Cardiac septum (tissue), 1 donor: ENCODE results near the gene THAP11. TPM values are rescaled to one million over a fixed set of nuclear protein-coding genes. Genes with fewer than 3 reads are reported as not detected.

Experiments used
- DNase-seq: peaks from one replicate; pipeline ENCODE4 v3.0.0-alpha.2; 2020; ENCODE audit warnings: low spot score
- intact Hi-C: fragments of 100-400 bp; cut with DNase I; formaldehyde crosslinking; loops from one replicate; pipeline ENCODE4 v1.14.0; 2022
- long read RNA-seq: library from polyadenylated mRNA; unstranded; transcript quantifications from one replicate; pipeline ENCODE4 v2.0.0, GENCODE V29; 2021
- total RNA-seq: library from RNA; stranded (reverse); fragmentation: NEBNext Ultra II Directional; extraction: Animal tissue kit (Norgen Biotek cat#: 25700); gene quantifications from one replicate; pipeline ENCODE4 v1.2.1, GENCODE V29; 2021
- donor health status: DM: no; HTN: no; CAD: no.

The THAP11 gene
- total RNA-seq, result 23.0 TPM
- long read RNA-seq, transcript THAP11-201 (1 exons, 2,114 nt), result major isoform, 117 of 117 reads
- long read RNA-seq, partial matches to known transcripts, result 0 of 117 reads
- long read RNA-seq, other reads (novel, unspliced or antisense), result 0 of 117 reads

DNA sequence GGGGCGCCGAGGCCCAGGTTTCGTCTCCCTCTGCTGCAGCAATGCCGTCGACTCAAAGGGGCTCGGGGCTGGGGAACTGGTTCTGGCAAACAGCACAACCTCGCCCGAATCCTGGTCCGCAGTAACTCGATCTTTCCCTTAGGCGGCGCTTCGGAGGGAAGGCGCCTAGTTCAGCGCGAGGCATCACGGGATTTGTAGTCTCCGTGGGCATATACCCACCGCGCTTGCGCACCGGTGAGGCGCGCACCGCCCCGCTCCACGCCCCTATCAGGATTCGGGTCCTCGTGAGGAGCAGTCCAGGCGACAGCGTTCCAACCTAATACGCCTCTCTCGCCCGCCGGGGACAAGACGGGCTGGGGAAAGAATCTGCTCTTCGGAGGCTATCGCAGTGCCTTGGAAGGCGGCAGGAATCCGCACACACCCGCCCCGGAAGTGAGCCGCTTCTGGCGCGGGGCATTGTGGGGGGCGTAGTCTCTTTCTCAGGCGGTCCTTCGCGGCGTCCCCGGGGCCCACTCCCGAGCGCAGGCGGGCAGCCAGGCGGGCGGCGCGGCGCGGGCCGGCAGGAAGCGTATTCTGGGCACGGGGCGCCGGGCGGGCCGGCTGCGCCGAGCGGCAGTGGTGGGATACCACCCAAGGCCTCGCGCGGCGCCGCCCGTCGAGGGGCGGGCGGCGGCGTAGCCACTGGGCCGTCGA lies at the start of gene THAP11:
TSS of gene THAP11 (plus strand) at position 505 of the 693 bp plus-strand sequence. CDS start 235 bp downstream, outside the sequence.
- peak; percentile 97 for DNase-seq
- intact Hi-C loops, result loop anchor here (2.0 kb wide), 1 partner anchor 31 kb away; the partner anchor contains the start of gene EDC4

DNA sequence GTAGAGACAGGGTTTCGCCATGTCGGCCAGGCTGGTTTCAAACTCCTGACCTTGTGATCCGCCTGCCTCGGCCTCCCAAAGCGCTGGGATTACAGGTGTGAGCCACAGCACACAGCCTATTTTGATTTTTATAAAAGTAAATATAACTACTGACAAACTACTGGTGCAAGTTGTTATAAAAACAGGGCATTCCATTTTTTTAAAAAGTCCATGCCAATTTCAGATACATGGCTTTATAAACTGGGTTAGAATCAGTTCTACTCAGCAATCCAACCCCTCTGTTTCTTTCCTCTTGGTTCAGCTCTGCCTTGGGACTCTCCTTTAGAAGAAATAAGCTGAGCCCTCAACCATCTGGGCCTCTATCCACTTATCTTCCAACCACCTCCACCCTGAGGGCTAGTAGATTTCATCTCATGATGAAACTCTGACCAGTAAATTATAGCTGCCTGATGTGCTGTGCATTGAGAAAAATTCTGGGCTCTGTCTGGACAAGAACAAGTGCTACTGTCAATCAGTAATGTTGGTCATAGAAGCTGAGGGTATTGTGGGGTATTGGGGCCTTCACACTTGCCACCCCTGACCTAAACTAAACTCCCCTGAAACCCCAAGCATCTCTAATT lies 45.9 kb upstream of the THAP11 start:
- DNase-seq, result no peak
- intact Hi-C loops, result no loop called here

DNA sequence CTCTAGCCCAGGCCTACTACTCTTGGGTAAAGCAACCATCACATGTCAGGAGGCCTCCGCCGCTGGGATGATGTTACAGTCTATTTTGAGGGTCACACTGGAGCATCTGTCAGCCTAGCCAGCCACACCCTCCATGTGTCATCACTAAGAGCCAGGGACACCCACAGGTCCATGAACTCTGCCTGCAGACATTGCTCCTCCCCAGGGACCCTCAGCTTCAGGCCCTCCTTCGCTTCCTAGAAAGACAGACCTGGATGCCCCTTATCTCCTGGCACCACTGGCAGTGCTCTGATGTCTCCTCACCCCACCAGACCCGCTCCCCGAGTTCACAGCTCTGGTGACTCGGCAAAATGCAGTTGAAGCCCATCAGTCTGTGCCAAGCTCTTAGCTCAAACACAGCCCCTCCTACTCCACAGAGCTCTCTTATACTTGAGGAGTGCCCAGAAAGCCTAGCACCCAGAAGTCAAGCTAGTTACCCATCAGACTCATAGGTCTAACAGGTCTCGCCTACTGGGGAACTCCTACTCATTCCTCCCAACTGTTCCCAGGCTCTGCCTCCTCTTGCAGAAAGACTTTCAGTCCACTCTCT lies 41.7 kb upstream of the THAP11 start:
- peak; percentile 81 for DNase-seq
- intact Hi-C loops, result no loop called here

DNA sequence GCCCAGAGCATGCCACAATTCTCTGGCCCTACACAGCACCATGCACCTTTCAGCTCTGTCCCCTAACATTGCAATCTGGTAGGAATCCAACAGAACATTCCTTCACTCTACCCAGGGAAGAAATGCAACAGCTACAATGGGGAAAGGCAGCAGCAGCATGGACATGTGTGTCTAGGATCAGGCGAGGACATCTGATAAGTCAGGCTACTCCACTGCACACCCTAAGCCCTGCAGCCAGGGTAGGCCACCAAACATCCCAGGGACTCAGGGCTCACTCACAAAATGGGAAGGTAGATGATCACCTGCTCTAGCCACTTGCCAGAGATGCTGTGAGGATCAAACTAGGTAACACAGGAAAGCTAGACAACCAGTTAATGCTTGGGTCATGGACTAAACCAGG lies 40.9 kb upstream of the THAP11 start:
- intact Hi-C loops, result no loop called here

DNA sequence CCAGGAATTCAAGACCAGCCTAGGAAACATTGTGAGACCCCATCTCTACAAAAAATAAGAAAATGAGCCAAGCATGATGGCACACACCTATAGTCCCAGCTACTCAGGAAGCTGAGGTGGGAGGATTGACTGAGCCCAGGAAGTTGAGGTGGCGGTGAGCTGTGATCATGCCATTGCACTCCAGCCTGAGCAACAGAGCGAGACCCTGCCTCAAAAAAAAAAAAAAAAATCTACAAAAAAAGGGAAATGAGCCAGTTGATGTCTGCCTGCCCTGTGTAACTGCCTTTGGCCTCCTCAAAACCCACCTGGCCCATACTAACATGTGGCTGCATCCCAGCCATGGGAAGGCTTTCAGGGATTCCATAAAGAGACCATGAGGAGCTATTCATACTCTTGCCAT lies 40.2 kb upstream of the THAP11 start:
- no peak for DNase-seq
- intact Hi-C loops, result no loop called here

More for the DNA sequence above, 40.9 kb upstream of the THAP11 start:
- no peak for DNase-seq

DNA sequence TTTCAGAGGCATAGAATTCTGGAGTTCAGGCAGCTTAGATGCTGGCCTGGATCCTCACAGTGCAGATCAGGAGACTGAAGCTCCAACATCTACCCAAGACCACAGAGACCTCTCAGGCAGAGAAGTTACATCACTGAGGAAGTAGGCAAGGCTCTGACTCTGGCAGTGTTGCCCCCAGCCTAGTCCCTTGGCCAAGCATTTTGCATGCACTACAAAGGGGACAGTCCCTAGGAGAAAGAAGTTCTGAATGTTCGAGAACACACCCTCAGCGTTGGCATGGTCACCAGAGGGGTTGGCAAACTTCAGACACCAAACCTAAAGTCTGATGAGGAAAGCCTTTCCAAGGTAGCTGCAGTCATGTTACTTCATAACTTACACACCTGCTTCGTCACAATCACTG lies 38.2 kb upstream of the THAP11 start:
- intact Hi-C loops, result no loop called here
- no peak for DNase-seq

DNA sequence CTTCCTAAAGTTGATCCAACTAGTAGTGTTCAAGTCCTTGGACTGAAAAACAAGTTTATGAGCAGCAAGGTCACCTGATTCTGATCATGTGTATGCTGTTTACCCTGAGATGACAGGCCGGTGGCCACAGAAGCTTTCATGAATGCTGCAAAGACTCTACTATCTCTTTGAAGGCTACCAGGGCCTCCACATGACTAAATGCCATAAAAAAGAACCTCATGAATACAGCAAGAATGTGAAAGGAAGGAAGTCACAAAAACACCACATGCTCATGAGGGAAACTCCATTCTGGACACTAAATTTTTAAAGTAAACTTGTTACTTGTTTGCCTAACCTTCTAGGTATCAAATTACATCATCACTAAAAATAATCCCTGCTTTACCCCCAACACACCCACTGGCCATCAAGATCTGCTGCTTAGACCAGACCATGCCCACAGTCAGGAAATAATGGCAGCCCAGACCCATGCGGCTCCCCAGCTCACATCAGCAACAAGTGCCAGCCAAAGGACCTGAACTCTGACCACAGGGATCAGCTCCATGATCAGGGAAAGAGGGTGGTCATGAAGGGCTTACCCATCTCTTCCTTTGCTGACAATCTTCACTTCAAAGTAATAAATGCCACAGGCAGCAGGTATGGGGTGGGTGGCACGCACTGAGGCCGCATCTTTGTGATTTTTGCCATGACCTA lies 37.1 kb upstream of the THAP11 start:
- DNase-seq, result no peak
- intact Hi-C loops, result loop anchor here (5.0 kb wide), 2 partner anchors 83 to 133 kb away; no protein-coding TSS in a partner anchor

DNA sequence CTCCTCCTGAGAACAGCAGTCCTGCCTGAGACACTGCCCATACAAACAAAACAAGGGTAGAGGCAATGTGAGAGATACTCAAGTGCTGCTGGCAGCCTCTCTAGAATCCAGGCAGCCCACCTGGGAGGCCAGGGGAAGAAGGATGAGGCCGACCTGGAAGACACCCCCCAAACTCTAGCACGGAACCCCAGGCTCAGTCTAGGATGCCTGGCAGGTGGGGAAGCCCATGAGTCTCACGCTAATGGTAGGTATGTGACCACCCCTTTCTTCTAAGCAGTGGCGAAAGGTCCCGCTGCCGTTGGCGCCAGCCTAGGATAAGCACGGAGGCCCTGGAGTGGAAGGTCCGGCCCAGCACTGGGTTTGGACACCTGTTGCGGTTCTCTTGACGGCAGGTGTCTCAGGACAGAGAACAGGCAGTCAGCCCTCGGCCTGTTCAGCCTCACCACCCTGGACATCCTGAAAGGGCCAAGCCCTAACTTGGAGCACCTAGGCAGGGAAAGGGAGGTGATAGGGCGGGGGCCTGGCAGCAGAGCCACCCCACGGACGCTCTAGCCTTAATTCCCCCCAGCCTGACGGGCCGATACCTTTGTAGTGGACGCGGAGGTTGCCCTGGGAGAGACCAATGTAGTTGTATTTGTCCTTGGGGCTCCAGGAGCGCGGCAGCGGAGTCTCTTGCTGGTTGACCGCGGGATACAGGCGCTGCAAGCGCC lies 36.2 kb upstream of the THAP11 start:
- intact Hi-C loops, result loop anchor here (5.0 kb wide), 2 partner anchors 84 to 134 kb away; no protein-coding TSS in a partner anchor
- no peak for DNase-seq

DNA sequence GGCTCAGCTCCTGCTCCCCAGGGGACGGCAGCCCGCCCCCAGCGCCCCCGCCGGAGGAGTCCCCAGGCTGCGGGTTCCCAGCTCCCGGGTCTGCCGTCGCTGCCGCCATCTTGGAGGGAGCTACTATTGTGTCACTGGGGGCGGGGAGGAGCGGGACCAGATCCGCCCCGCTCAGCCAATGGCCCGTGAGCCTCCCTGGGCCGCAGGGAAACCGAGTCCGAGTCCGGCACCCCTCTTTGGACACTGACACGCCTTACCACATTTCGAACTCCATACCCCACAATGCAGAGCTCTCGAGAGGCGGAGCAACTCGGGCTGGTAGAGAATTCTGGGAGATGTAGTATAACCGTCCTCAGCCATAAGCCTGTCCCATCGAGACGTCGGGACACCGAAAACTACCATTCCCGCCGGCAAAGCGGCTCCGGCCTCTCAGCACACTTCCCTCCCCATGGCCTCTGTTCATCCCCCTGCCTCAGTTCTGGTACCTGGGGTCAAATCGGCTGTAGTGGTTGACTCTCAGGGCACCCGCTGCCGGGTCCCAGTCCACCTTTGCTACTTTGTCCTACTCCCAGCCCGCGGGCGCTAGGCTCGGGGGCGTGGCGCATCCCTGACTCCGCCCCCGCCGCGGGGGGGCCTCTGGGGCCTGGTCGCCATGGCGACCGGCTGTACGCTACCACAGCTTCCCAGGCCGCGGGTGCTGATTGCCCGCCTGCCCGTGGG lies 35.5 kb upstream of the THAP11 start, which contains the start of the genes RANBP10 and TSNAXIP1:
TSS of gene RANBP10 (minus strand) at position 133 of the 720 bp plus-strand sequence. CDS start at position 109, 24 bp downstream.
TSS of gene TSNAXIP1 (plus strand) at position 462 of the 720 bp plus-strand sequence. CDS start 261 bp downstream, outside the sequence.
- intact Hi-C loops, result loop anchor here (5.0 kb wide), 2 partner anchors 84 to 134 kb away; no protein-coding TSS in a partner anchor
- DNase-seq, result peak; percentile 98

DNA sequence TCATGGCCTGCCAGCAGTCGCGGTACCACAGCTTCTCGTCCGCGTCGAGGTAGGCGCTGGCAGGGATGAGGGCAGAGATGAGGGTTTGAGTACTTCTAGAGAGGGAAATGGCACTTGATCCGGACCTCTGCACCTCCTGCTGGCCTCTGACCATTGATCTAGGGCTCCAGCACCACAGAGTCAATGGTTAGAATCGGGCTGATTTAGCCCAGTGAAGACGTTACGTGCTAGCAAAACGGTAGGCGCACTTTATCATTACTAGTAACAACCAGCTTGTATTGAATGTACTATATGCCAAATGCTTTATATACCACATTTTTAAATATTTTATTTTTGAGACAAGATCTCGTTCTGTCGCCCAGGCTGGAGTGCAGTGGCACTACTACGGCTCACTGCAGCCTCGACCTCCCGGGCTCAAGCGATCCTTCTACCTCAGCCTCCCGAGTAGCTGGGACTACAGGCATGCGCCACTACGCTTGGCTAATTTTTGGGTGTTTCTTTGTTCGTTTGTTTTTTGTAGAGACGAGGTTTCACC lies 34.9 kb upstream of the THAP11 start:
- no peak for DNase-seq
- intact Hi-C loops, result loop anchor here (5.0 kb wide), 2 partner anchors 85 to 135 kb away; no protein-coding TSS in a partner anchor

DNA sequence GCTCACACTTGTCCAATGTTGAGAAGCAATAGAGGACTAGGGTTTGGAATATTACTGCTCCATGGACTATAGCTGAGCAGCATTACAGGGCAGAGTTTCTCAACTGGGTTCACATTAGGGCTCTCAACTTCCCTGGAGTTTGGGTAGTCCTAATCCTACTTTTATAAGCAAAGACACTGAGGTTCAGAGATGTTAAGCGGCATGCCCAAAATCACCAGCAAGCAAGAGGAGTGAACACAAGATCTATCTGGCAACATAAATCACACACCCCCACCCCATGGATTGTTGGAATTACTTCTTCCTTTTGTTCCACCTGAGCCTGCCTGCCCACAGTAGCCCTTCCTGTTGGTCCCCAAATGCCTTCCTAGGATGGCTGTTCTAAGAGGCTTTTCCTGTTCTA lies 30.2 kb upstream of the THAP11 start:
- DNase-seq, result no peak
- intact Hi-C loops, result no loop called here

DNA sequence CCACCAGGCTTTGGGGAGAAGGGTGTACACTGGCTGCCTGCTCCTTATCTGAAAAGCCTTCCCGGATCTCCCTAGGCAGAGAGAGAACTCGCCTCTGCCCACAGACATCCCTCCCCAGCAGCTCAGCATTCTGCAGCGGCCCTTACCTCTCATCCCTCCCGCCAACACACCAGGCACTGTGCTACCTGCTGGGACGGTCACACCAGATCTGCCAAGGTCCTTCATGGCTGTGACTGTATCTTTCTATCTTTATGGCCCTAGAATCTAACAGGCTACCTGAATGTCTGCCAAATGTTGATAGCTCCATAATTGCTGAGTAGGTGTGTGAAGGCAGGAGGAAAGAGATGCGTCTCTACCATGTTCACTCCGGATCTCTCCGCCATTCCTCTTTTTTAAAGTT lies 27.6 kb upstream of the THAP11 start:
- no peak for DNase-seq
- intact Hi-C loops, result no loop called here

DNA sequence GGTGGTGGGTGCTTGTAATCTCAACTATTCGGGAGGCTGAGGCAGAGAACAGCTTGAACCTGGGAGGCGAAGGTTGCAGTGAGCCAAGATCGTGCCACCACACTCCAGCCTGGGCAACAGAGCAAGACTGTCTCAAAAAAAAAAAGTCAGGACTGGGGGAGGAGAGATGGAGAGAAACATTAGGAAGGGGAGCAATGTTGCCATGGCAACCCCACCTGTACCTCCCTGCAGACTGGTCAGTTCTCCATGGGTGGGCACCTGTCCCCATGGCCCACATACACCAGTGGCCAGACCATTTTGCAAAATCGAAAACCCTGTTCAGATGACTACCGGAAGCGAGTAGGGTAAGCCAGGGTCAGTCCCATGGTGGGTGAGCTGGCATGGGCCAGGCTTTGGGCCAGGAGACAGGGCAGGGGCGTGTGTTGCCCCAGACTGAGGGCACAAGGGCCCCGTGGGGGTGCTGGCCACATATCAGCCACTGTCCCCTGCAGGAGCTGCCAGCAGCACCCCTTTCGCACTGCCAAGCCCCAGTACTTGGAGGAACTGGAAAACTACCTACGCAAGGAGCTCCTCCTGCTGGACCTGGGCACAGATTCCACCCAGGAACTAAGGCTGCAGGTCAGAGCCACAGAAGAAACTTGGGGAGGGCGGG lies 21.4 kb upstream of the THAP11 start:
- DNase-seq, result no peak
- intact Hi-C loops, result no loop called here

DNA sequence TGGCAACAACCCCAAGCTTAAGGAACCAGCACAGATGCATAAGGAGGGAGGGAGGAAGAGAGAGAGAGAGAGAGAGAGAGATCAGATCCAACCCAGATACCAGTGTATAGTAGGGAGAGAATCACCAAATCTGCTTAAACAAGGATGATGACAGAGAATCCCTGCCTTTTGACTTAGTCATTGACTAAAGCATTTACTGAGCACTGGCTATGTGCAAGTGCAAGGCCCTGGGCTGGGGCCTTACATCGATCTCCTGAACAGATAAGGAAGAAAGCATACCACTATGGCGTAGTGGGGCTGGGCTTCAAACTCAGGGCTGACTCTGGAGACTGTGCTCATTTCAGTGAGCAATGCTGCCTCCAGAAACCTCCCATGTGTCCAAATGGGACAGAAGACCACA lies 19.6 kb upstream of the THAP11 start:
- DNase-seq, result no peak
- intact Hi-C loops, result no loop called here

DNA sequence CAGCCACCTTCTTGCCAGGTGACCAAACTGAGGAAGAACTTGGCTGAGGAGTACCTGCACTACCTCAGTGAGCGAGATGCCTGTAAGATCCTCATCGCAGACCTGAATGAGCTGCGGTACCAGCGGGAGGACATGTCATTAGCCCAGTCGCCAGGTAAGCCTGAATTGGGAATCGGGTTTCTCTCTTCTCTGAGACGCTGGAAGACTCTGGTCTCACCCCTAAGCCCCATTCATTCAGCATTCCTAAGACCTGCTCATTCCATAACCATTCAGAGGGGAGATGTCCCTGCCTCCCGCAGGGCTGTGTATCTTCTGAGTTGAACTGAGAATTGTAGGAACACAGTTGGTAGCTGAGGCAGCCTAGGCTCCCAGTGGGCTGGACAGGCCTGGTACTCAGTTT lies 17.0 kb upstream of the THAP11 start:
- DNase-seq, result no peak
- intact Hi-C loops, result no loop called here

DNA sequence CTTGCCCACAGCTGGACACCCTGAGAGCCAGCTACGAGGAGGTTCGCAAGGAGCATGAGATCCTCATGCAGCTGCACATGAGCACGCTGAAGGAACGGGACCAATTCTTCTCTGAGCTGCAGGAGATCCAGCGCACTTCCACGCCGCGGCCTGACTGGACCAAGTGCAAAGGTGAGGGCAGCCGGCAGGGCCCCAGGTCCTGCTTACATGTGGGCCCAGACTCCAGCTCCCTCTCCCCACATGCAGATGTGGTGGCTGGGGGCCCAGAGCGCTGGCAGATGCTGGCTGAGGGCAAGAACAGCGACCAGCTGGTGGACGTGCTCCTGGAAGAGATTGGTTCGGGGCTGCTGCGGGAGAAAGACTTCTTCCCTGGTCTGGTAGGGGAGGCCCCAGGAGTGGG lies 16.2 kb upstream of the THAP11 start:
- no peak for DNase-seq
- intact Hi-C loops, result no loop called here

DNA sequence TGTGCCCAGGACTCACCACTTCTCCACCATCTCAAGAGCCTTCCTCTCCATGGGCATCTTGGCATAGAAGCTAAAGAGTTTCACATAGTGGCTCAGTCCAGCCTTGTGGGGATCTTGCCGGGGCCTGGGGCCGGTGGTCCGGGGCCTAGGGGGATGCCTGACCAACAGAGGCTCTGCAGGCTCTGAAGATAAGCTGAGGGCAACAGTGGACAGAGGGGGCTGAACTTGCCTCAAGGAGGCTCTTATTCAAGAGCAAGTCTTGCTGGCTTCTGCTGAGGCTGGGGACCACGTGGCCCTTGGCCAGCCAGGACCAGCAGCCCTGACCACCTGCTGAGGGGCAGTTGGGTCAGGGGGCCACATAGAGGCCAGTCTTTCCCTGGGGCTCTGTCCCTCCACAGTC lies 13.5 kb upstream of the THAP11 start:
- intact Hi-C loops, result no loop called here
- no peak for DNase-seq

DNA sequence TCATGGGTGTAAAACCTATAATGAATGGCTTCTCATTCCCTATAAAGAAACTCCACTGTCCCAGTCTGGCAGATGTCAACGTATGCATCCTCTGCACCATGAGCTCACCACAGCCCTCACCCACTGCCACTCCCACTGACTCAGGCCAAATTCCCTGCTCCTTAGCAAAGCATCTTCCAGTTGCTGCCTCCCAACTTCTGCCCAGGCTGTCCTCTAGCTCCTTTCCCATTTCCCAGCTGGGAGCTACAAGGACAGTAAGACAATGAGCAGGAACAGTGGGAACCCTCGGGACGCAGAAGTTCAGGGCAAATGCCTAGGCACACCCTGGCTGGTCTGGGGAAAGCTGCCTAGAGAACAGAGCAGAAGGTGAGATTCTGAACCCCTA lies 9.1 kb upstream of the THAP11 start:
- intact Hi-C loops, result loop anchor here (5.0 kb wide), 1 partner anchor 99 kb away; the partner anchor contains the start of gene CTRL

More for the DNA sequence above, 9.1 kb upstream of the THAP11 start:
- DNase-seq, result no peak
